ENCODE measurements around the gene PITX3. TPM values are rescaled to one million over a fixed set of nuclear protein-coding genes. Genes with fewer than 3 reads are reported as not detected.

PITX3 gene
- total RNA-seq, 2 experiments from 2014 or later = not detected

Other genes starting within 250 kb of the PITX3 start
- 10 to 100 TPM; 25.2 to 26.3 TPM for gene ARMH3, start 185.3 kb downstream of the PITX3 start, total RNA-seq
- 10 to 100 TPM; 23.2 to 25.3 TPM for gene HPS6, start 176.2 kb downstream of the PITX3 start, total RNA-seq
- 10 to 100 TPM; 83.6 to 87.1 TPM for gene LDB1, start 121.1 kb downstream of the PITX3 start, total RNA-seq
- gene PPRC1, start 108.5 kb downstream of the PITX3 start, total RNA-seq = 10 to 100 TPM; 56.5 to 58.9 TPM
- 10 to 100 TPM; 94.1 to 95.3 TPM for gene NOLC1, start 89.1 kb downstream of the PITX3 start, total RNA-seq
- not detected for gene ELOVL3, start 15.2 kb downstream of the PITX3 start, total RNA-seq
- 10 to 100 TPM; 39.8 to 42.9 TPM for gene GBF1, start 4.0 kb upstream of the PITX3 start, total RNA-seq
- 10 to 100 TPM; 52.7 to 56.6 TPM for gene NFKB2, start 154.2 kb upstream of the PITX3 start, total RNA-seq
- 1 to 10 TPM in 1 of 2 experiments, under 1 TPM in 1; 0.92 to 1.6 TPM for gene PSD, start 177.3 kb upstream of the PITX3 start, total RNA-seq
- gene FBXL15, start 179.3 kb upstream of the PITX3 start, total RNA-seq = 10 to 100 TPM; 12.7 to 13.8 TPM
- 10 to 100 TPM; 71.7 to 77.6 TPM for gene CUEDC2, start 191.1 kb upstream of the PITX3 start, total RNA-seq
- gene C10orf95, start 210.0 kb upstream of the PITX3 start, total RNA-seq = under 1 TPM in 1 of 2 experiments, not detected in 1; 0.32 TPM

Data from activated CD8-positive, alpha-beta T cell treated with anti-CD3 and anti-CD28 coated beads, Interleukin-2, amount 10 ng/mL, durations not matched to agents 7 days and 5 days (primary cell).